HepG2 (cell line): ENCODE results near the gene TAS1R3. TPM values are rescaled to one million over a fixed set of nuclear protein-coding genes. Genes with fewer than 3 reads are reported as not detected.

Experiments
- HINFP ChIP-seq: sonication (generic); formaldehyde crosslinking; IDR thresholded peaks from 2 replicates; pipeline ENCODE4 v1.4.0; 2020; ENCODE audit warnings: low read depth, mild to moderate bottlenecking, missing genetic modification reagents
- HNRNPL ChIP-seq: fragments of 200-400 bp; formaldehyde crosslinking; IDR thresholded peaks from 2 replicates; pipeline ENCODE4 v1.6.1; 2017; ENCODE audit warnings: mild to moderate bottlenecking, low read depth, low read length
- IKZF5 ChIP-seq: IDR thresholded peaks from 2 replicates; pipeline ENCODE4 v1.6.1; 2018; ENCODE audit warnings: missing genetic modification reagents, mild to moderate bottlenecking, missing compliant biosample characterization
- MAFK ChIP-seq, 2 experiments: IDR thresholded peaks in 1 of 2; conservative IDR thresholded peaks in 1 of 2; 2 replicates each; pipeline ENCODE4 v1.6.1; 2011; ENCODE audit warnings: improper control_type of control experiment in 2 of 2, low read length in 2 of 2
- ZBTB8A ChIP-seq: sonication (generic); formaldehyde crosslinking; IDR thresholded peaks from 2 replicates; pipeline ENCODE4 v1.4.0; 2020; ENCODE audit warnings: mild to moderate bottlenecking, low read depth, missing genetic modification reagents, borderline replicate concordance
- ZMYM4 ChIP-seq: sonication (generic); formaldehyde crosslinking; IDR thresholded peaks from 2 replicates; pipeline ENCODE4 v1.8.1; 2023; ENCODE audit warnings: mild to moderate bottlenecking, missing genetic modification reagents
- ZNF333 ChIP-seq: sonication (generic); formaldehyde crosslinking; IDR thresholded peaks from 2 replicates; pipeline ENCODE4 v1.4.0; 2020; ENCODE audit warnings: mild to moderate bottlenecking, missing genetic modification reagents, borderline replicate concordance
- ZNF549 ChIP-seq: sonication (generic); formaldehyde crosslinking; IDR thresholded peaks from 2 replicates; pipeline ENCODE4 v1.5.0; 2020; ENCODE audit warnings: missing genetic modification reagents
- ZNF709 ChIP-seq: sonication (generic); formaldehyde crosslinking; IDR thresholded peaks from 2 replicates; pipeline ENCODE4 v1.5.0; 2020; ENCODE audit warnings: mild to moderate bottlenecking, missing genetic modification reagents
- ZNF839 ChIP-seq: sonication (generic); formaldehyde crosslinking; IDR thresholded peaks from 2 replicates; pipeline ENCODE4 v1.4.0; 2020; ENCODE audit warnings: missing genetic modification reagents, mild to moderate bottlenecking, borderline replicate concordance
- ZSCAN21 ChIP-seq: sonication (generic); formaldehyde crosslinking; IDR thresholded peaks from 2 replicates; pipeline ENCODE4 v1.8.0; 2022; ENCODE audit warnings: mild to moderate bottlenecking, missing genetic modification reagents, moderate library complexity, borderline replicate concordance
- polyA plus RNA-seq, 8 experiments: library from polyadenylated mRNA; depleted of rRNA in 3 of 8; stranded (reverse) in 7 of 8; unstranded in 1 of 8; fragments of >200 nt; fragmentation: Illumina TruSeq in 4 of 8; extraction: Trizol in 4 of 8; gene quantifications; 2 replicates each; pipeline versions ENCODE4 v1.2.1 to v1.2.3, GENCODE V29; 2011 to 2016; ENCODE audit warnings: low read depth in 4 of 8, missing spikeins in 1 of 8, mixed read lengths in 1 of 8; ENCODE audit not compliant: insufficient read depth in 1 of 8
- total RNA-seq, 5 experiments: library from RNA; depleted of rRNA; stranded (reverse); fragments of >200 nt; fragmentation: Illumina TruSeq; extraction: Trizol; gene quantifications; 2 replicates each; pipeline ENCODE4 v1.2.3, GENCODE V29; 2016; ENCODE audit warnings: low read depth in 1 of 5
- TF ChIP-seq, protein P1 (sequence below): sonication (generic); formaldehyde crosslinking; IDR thresholded peaks from 2 replicates; pipeline ENCODE4 v1.4.0; 2020; ENCODE audit warnings: low read depth, missing genetic modification reagents
- TF ChIP-seq, protein P2 (sequence below): sonication (generic); formaldehyde crosslinking; IDR thresholded peaks from 2 replicates; pipeline ENCODE4 v1.4.0; 2020; ENCODE audit warnings: missing genetic modification reagents
- TF ChIP-seq, protein P3 (sequence below): sonication (generic); formaldehyde crosslinking; IDR thresholded peaks from 2 replicates; pipeline ENCODE4 v1.8.1; 2023; ENCODE audit warnings: mild to moderate bottlenecking, inconsistent platforms, moderate library complexity, missing genetic modification reagents, borderline replicate concordance
- TF ChIP-seq, protein P4 (sequence below): sonication (generic); formaldehyde crosslinking; IDR thresholded peaks from 2 replicates; pipeline ENCODE4 v1.5.1; 2020; ENCODE audit warnings: missing genetic modification reagents, mild to moderate bottlenecking, borderline replicate concordance

Gene TAS1R3
- total and polyA plus RNA-seq, 2 of the 13 experiments (the other 11 are each of a cell fraction or from before 2014, with no cell fraction given) = 0.13 to 0.15 TPM

DNA sequence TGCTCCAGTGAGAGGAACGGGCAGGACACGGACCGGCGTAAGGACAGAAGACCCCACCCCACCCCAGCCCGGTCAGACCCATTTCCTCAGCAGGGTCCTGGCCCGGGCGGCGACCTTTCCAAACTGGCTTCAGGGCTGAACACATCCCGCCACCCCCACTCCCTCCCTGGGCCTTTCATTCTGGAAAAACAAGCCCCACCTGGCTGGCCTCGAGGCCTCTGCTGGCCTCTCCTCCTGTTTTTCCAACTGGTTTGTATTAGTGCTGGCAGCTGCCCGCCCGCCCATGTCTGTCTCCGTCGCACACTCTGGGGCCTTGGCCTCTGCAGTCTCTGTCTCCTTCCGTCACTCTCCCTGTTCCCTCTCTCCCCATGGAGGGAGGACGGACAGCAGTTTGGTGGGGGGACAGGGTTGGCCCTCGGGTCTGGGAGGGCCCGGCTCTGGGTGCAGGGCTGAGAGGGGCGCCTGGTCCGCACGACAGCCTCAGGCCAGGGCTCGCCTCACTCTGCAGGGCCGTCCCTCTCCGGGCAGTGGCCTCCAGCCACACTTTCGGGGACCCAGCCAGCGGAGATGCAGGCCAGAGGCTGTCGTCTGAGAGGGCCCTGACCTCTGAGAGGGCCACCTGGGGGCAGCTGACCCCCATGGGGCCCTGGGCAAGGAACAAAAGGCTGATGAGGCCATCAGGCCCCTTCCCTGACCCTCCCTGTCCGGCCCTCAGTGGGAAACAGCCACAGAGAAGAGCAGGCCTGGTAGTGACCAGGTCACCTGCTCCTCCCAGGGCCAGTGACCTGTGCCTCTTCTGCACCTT is 28.8 kb downstream of the TAS1R3 start (continued):
- TF ChIP-seq, protein P1, sequence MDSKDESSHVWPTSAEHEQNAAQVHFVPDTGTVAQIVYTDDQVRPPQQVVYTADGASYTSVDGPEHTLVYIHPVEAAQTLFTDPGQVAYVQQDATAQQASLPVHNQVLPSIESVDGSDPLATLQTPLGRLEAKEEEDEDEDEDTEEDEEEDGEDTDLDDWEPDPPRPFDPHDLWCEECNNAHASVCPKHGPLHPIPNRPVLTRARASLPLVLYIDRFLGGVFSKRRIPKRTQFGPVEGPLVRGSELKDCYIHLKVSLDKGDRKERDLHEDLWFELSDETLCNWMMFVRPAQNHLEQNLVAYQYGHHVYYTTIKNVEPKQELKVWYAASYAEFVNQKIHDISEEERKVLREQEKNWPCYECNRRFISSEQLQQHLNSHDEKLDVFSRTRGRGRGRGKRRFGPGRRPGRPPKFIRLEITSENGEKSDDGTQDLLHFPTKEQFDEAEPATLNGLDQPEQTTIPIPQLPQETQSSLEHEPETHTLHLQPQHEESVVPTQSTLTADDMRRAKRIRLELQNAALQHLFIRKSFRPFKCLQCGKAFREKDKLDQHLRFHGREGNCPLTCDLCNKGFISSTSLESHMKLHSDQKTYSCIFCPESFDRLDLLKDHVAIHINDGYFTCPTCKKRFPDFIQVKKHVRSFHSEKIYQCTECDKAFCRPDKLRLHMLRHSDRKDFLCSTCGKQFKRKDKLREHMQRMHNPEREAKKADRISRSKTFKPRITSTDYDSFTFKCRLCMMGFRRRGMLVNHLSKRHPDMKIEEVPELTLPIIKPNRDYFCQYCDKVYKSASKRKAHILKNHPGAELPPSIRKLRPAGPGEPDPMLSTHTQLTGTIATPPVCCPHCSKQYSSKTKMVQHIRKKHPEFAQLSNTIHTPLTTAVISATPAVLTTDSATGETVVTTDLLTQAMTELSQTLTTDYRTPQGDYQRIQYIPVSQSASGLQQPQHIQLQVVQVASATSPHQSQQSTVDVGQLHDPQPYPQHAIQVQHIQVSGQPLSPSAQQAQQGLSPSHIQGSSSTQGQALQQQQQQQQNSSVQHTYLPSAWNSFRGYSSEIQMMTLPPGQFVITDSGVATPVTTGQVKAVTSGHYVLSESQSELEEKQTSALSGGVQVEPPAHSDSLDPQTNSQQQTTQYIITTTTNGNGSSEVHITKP (CRISPR knock-in tag) = 0 out of 2 replicates have a peak, but pooled peaks have one; percentile 47
- TF ChIP-seq, protein P2, sequence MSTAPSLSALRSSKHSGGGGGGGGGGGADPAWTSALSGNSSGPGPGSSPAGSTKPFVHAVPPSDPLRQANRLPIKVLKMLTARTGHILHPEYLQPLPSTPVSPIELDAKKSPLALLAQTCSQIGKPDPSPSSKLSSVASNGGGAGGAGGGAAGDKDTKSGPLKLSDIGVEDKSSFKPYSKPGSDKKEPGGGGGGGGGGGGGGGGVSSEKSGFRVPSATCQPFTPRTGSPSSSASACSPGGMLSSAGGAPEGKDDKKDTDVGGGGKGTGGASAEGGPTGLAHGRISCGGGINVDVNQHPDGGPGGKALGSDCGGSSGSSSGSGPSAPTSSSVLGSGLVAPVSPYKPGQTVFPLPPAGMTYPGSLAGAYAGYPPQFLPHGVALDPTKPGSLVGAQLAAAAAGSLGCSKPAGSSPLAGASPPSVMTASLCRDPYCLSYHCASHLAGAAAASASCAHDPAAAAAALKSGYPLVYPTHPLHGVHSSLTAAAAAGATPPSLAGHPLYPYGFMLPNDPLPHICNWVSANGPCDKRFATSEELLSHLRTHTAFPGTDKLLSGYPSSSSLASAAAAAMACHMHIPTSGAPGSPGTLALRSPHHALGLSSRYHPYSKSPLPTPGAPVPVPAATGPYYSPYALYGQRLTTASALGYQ (CRISPR knock-in tag) = peak; percentile 77; the same call in 1 of the 2 replicates
- TF ChIP-seq HNRNPL = peak; percentile 41; the same call in 1 of the 2 replicates
- TF ChIP-seq, protein P3, sequence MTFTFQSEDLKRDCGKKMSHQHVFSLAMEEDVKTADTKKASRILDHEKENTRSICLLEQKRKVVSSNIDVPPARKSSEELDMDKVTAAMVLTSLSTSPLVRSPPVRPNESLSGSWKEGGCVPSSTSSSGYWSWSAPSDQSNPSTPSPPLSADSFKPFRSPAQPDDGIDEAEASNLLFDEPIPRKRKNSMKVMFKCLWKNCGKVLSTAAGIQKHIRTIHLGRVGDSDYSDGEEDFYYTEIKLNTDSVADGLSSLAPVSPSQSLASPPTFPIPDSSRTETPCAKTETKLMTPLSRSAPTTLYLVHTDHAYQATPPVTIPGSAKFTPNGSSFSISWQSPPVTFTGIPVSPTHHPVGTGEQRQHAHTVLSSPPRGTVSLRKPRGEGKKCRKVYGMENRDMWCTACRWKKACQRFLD (CRISPR knock-in tag) = 0 out of 2 replicates have a peak, but pooled peaks have one; percentile 26
- no peak for TF ChIP-seq MAFK (conservative IDR thresholded peaks at IDR 0.05 in 1 of 2, IDR thresholded peaks at IDR 0.05 in 1 of 2; ENCODE audit: low read length in 2 of 2)
- TF ChIP-seq ZBTB8A (CRISPR knock-in tag) = peak; percentile 57; the same call in 1 of the 2 replicates
- TF ChIP-seq ZSCAN21 = peak; percentile 19; the same call in 1 of the 2 replicates
- peak; percentile 26; the same call in 1 of the 2 replicates for TF ChIP-seq ZNF333
- TF ChIP-seq ZNF709 (CRISPR knock-in tag) = peak; percentile 51; the same call in 1 of the 2 replicates
- TF ChIP-seq ZNF839 (CRISPR knock-in tag) = no peak
- peak; percentile 33; the same call in 1 of the 2 replicates for TF ChIP-seq ZMYM4 (CRISPR knock-in tag)
- TF ChIP-seq IKZF5 = 0 out of 2 replicates have a peak, but pooled peaks have one; percentile 23
- TF ChIP-seq, protein P4, sequence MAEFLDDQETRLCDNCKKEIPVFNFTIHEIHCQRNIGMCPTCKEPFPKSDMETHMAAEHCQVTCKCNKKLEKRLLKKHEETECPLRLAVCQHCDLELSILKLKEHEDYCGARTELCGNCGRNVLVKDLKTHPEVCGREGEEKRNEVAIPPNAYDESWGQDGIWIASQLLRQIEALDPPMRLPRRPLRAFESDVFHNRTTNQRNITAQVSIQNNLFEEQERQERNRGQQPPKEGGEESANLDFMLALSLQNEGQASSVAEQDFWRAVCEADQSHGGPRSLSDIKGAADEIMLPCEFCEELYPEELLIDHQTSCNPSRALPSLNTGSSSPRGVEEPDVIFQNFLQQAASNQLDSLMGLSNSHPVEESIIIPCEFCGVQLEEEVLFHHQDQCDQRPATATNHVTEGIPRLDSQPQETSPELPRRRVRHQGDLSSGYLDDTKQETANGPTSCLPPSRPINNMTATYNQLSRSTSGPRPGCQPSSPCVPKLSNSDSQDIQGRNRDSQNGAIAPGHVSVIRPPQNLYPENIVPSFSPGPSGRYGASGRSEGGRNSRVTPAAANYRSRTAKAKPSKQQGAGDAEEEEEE (CRISPR knock-in tag) = no peak
- TF ChIP-seq HINFP (CRISPR knock-in tag) = 0 out of 2 replicates have a peak, but pooled peaks have one; percentile 65
- no peak for TF ChIP-seq ZNF549 (CRISPR knock-in tag)
